Effector memory CD8-positive, alpha-beta T cell (primary cell): Measurements from ENCODE around the gene GYPC.
A peak's percentile ranks its signal among the peaks of the same experiment; 100 is the strongest.
"Not testable (repeated sequence)": the region's sequence is repeated elsewhere in the genome, so short reads cannot be mapped to it uniquely, and the experiment has no call there.

Source experiments
- ATAC-seq: fragments of 150-1000 bp; cut with Tn5 transposase; replicated peaks from 2 replicates; pipeline ENCODE4 v1.10.0; 2021; ENCODE audit warnings: mild to moderate bottlenecking, moderate library complexity
- DNase-seq, 3 experiments: peaks; one replicate each; pipeline ENCODE4 v3.0.0; 2021
- H3K27ac Mint-ChIP-seq, 2 donors: one replicate each; pipeline ENCODE4 v1.8.0; 2022; ENCODE audit warnings: mild to moderate bottlenecking in 2 of 2, mixed read lengths in 2 of 2, moderate library complexity in 2 of 2
- H3K27me3 Mint-ChIP-seq, 2 donors: one replicate each; pipeline ENCODE4 v1.8.0; 2022; ENCODE audit warnings: mixed read lengths in 2 of 2
- H3K36me3 Mint-ChIP-seq: one replicate; pipeline ENCODE4 v1.8.0; 2022; ENCODE audit warnings: mild to moderate bottlenecking, moderate library complexity, mixed read lengths; ENCODE audit not compliant: insufficient read depth
- H3K4me1 Mint-ChIP-seq, 2 donors: one replicate each; pipeline ENCODE4 v1.8.0; 2022; ENCODE audit warnings: low read depth in 2 of 2, mixed read lengths in 2 of 2
- H3K4me3 Mint-ChIP-seq, 2 donors: one replicate each; pipeline ENCODE4 v1.8.0; 2022; ENCODE audit warnings: mild to moderate bottlenecking in 2 of 2, mixed read lengths in 2 of 2, moderate library complexity in 2 of 2
- H3K9me3 Mint-ChIP-seq, 2 donors: one replicate each; pipeline ENCODE4 v1.8.0; 2022; ENCODE audit warnings: mixed read lengths in 2 of 2

Gene GYPC

GRCh38 chr2:126681505-126681904 is 25.5 kb downstream of the GYPC start:
- H3K9me3 Mint-ChIP-seq: no peaks in the 10 kb centered on the region
- ATAC-seq (no peak), DNase-seq (no peak)
- H3K36me3 Mint-ChIP-seq: peaks cover 16% of the 10 kb centered on the region
- peaks cover 24 to 32% of the 10 kb centered on the region in 2 donors for H3K4me1 Mint-ChIP-seq
- H3K27me3 Mint-ChIP-seq: no peaks in the 10 kb centered on the region
- peak overlapping the region in 1 of 2 donors; percentile 24 for H3K27ac Mint-ChIP-seq
- H3K4me3 Mint-ChIP-seq: no peak overlapping the region

GRCh38 chr2:126685629-126686028 is 29.7 kb downstream of the GYPC start:
- Mint-ChIP-seq H3K4me1 (peaks cover 19 to 25% of the 10 kb centered on the region in 2 donors), H3K27ac (peak overlapping the region in 1 of 2 donors; percentile 62), H3K36me3 (peaks cover 24% of the 10 kb centered on the region), H3K9me3 (no peaks in the 10 kb centered on the region), H3K4me3 (no peak overlapping the region), H3K27me3 (no peaks in the 10 kb centered on the region)
- DNase-seq (no peak), ATAC-seq (no peak)

GRCh38 chr2:126686286-126686685 is 30.3 kb downstream of the GYPC start:
- ATAC-seq (no peak), DNase-seq (no peak)
- Mint-ChIP-seq H3K4me3 (no peak overlapping the region), H3K9me3 (no peaks in the 10 kb centered on the region), H3K27ac (peak overlapping the region; percentile 57 to 62), H3K36me3 (peaks cover 24% of the 10 kb centered on the region), H3K4me1 (peaks cover 20 to 26% of the 10 kb centered on the region in 2 donors), H3K27me3 (no peaks in the 10 kb centered on the region)

GRCh38 chr2:126686841-126687485 is 31.0 kb downstream of the GYPC start:
- H3K9me3 Mint-ChIP-seq: no peaks in the 10 kb centered on the region
- DNase-seq: no peak
- no peak for ATAC-seq
- H3K27ac Mint-ChIP-seq: peak overlapping the region in 1 of 2 donors; percentile 57
- H3K36me3 Mint-ChIP-seq: peaks cover 19% of the 10 kb centered on the region
- H3K4me1 Mint-ChIP-seq: peaks cover 20 to 25% of the 10 kb centered on the region in 2 donors
- H3K4me3 Mint-ChIP-seq: no peak overlapping the region
- H3K27me3 Mint-ChIP-seq: no peaks in the 10 kb centered on the region

- ATAC-seq (no peak), DNase-seq (no peak)
- peaks cover 19 to 21% of the 10 kb centered on the region in 2 donors for H3K4me1 Mint-ChIP-seq
- H3K9me3 Mint-ChIP-seq: no peaks in the 10 kb centered on the region
- peak overlapping the region in 1 of 2 donors; percentile 29 for H3K27ac Mint-ChIP-seq
- H3K4me3 Mint-ChIP-seq: no peak overlapping the region
- peaks cover 20% of the 10 kb centered on the region for H3K36me3 Mint-ChIP-seq
- H3K27me3 Mint-ChIP-seq: no peaks in the 10 kb centered on the region
Measured at GRCh38 chr2:126687503-126687902, 31.5 kb downstream of the GYPC start.

- H3K9me3 Mint-ChIP-seq, H3K27me3 Mint-ChIP-seq, ATAC-seq, H3K4me3 Mint-ChIP-seq, DNase-seq: not testable (repeated sequence)
- Mint-ChIP-seq H3K27ac (peak overlapping the region; percentile 23 to 57), H3K4me1 (peaks cover 14 to 18% of the 10 kb centered on the region in 2 donors), H3K36me3 (peaks cover 22% of the 10 kb centered on the region)
Measured at GRCh38 chr2:126688594-126688993, 32.6 kb downstream of the GYPC start.

GRCh38 chr2:126692241-126692640 is 36.3 kb downstream of the GYPC start:
- H3K36me3 Mint-ChIP-seq: peaks cover 32% of the 10 kb centered on the region
- peaks cover 8 to 11% of the 10 kb centered on the region in 2 donors for H3K4me1 Mint-ChIP-seq
- not testable (repeated sequence) for DNase-seq, ATAC-seq, H3K9me3 Mint-ChIP-seq, H3K4me3 Mint-ChIP-seq, H3K27me3 Mint-ChIP-seq, H3K27ac Mint-ChIP-seq

GRCh38 chr2:126692934-126693592 is 37.1 kb downstream of the GYPC start:
- not testable (repeated sequence) for H3K9me3 Mint-ChIP-seq, DNase-seq, ATAC-seq, H3K4me3 Mint-ChIP-seq, H3K27me3 Mint-ChIP-seq
- H3K4me1 Mint-ChIP-seq: peaks cover 8 to 12% of the 10 kb centered on the region in 2 donors
- H3K27ac Mint-ChIP-seq: peak overlapping the region; percentile 19 to 44
- H3K36me3 Mint-ChIP-seq: peaks cover 35% of the 10 kb centered on the region

- Mint-ChIP-seq H3K27ac (peak overlapping the region in 1 of 2 donors; percentile 46), H3K4me3 (no peak overlapping the region), H3K4me1 (peaks cover 0 to 6% of the 10 kb centered on the region in 2 donors), H3K36me3 (peaks cover 25% of the 10 kb centered on the region), H3K9me3 (no peaks in the 10 kb centered on the region), H3K27me3 (no peaks in the 10 kb centered on the region)
- ATAC-seq: no peak
- DNase-seq: no peak
Measured at GRCh38 chr2:126696644-126697520, 40.9 kb downstream of the GYPC start.

- DNase-seq (no peak), ATAC-seq (no peak)
- Mint-ChIP-seq H3K27ac (peak overlapping the region in 1 of 2 donors; percentile 55), H3K36me3 (peaks cover 22% of the 10 kb centered on the region), H3K9me3 (no peaks in the 10 kb centered on the region), H3K4me3 (no peak overlapping the region), H3K27me3 (no peaks in the 10 kb centered on the region), H3K4me1 (peaks cover 0 to 6% of the 10 kb centered on the region in 2 donors)
Measured at GRCh38 chr2:126698376-126698775, 42.4 kb downstream of the GYPC start.

- ATAC-seq (no peak), DNase-seq (no peak)
- Mint-ChIP-seq H3K4me3 (no peak overlapping the region), H3K27me3 (no peaks in the 10 kb centered on the region), H3K36me3 (peaks cover 21% of the 10 kb centered on the region), H3K27ac (peak overlapping the region in 1 of 2 donors; percentile 55), H3K4me1 (peaks cover 0 to 6% of the 10 kb centered on the region in 2 donors), H3K9me3 (no peaks in the 10 kb centered on the region)
Measured at GRCh38 chr2:126699018-126699417, 43.1 kb downstream of the GYPC start.

- Mint-ChIP-seq H3K9me3 (no peaks in the 10 kb centered on the region), H3K36me3 (peaks cover 18% of the 10 kb centered on the region), H3K4me3 (no peak overlapping the region), H3K27ac (peak overlapping the region in 1 of 2 donors; percentile 16), H3K27me3 (no peaks in the 10 kb centered on the region), H3K4me1 (peaks cover 0 to 3% of the 10 kb centered on the region in 2 donors)
- ATAC-seq: no peak
- DNase-seq: no peak
Measured at GRCh38 chr2:126699716-126700581, 44.0 kb downstream of the GYPC start.

- Mint-ChIP-seq H3K9me3 (no peaks in the 10 kb centered on the region), H3K4me1 (peaks cover 0 to 1% of the 10 kb centered on the region in 2 donors), H3K4me3 (no peak overlapping the region), H3K27me3 (no peaks in the 10 kb centered on the region), H3K27ac (no peak overlapping the region), H3K36me3 (peaks cover 12% of the 10 kb centered on the region)
- DNase-seq (no peak), ATAC-seq (no peak)
Measured at GRCh38 chr2:126700677-126701076, 44.7 kb downstream of the GYPC start.
